ENCODE data around the gene MGST3.
"Not testable (repeated sequence)": the region's sequence is repeated elsewhere in the genome, so short reads cannot be mapped to it uniquely, and the experiment has no call there.

MGST3 gene

DNA sequence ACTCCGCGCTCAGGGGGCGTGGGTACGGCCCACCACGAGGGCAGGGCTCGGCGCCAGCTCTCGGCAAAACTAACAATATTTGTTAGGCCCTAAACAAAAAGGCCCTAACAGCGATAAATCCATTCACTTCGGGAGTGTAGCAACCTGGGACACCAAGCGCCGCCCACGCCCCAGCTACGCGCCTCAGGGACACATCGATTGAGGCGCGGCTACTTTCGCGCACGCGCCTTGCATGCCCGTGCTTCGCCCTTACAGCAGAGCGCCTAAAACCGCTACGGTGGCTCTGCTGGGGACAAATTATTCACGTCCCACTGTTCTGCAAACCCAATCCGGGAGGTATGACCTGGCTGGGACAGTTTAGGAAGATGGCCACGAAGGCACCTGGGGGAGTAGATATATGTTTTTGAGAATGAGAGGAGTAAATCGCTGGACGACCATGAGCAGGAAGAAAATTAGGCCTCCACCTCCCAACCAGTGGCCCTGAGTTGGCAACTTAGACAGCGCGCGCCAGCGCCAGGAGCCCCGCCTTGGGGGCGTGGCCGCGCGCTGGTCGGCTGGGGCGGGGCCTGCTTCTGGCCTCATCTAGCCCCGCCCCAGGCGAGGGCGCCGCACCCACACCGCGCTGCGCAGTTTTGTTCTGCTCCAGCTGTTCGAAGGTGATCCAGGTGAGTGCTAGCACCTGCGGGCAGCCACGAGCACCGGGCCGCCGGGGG, at the start of gene MGST3:
TSS of gene MGST3 (plus strand) at position 606 of the 713 bp plus-strand sequence. CDS start 18,614 bp downstream, outside the sequence.
- peak; percentile 99 for DNase-seq

- DNase-seq, result no peak
Measured at GRCh38 chr1:165581926-165582325, 49.1 kb upstream of the MGST3 start.

DNA sequence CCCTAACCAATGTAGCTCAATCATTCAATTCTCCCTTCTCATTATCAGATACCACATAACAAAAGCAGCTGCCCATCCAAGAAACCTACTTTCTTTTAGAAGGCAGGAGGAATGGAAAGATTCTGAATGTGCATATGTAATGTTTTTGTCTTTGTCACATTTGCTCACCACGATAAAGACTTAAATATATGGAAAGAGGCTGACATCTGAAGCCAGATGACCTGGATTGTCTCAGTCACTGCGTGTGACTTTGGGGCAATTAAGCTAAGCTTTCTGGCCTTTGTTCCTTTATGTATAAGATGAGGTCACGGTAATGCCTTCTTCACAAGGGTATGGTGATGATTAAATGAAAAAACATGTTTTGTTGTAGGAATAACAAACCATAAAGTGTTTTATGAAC, 44.6 kb upstream of the MGST3 start:
- DNase-seq, result no peak

- DNase-seq, result not testable (repeated sequence)
Measured at GRCh38 chr1:165591391-165591790, 39.6 kb upstream of the MGST3 start.

DNA sequence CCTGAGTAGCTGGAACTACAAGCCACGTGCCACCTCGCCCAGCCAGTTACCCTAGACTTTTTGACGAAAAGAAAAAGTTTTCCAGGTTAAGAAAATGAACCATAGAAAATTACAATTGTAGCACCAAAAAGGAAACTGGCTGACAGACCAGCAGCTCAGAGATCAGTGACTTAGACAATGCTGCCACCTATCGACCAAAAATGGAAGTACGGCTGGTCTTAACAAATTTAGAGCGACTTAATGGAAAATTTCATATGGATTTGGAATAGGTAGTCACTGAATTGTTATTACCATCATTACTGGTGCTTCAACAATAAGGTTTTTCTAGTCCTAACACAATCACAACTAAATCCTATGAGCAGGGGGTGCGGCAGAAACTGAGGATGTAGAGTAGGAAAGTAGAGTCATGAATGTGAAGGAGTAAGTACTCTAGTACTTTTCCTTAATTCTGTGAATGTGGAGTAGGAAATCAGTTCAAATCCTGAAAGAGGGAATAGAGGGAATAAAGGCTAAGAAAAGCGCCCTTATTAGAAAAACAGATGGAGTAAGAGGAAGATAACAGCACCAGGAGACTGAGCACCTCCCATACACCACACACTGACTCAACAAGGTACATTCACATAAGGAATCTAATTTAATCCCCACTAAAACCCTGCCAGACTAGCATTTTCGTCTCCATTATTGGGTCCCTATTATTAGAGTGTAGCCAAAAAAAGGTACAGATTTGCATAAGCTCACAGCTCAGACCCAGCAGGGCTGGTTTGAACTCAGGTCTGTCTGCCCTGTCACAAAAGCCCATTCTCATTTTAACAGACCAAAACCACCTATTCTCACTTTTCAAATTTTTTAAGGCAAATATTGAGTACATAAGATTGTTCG, 37.9 kb upstream of the MGST3 start:
- DNase-seq, result peak; percentile 62 to 93

- DNase-seq, result no peak
Measured at GRCh38 chr1:165595246-165595938, 35.6 kb upstream of the MGST3 start.

DNA sequence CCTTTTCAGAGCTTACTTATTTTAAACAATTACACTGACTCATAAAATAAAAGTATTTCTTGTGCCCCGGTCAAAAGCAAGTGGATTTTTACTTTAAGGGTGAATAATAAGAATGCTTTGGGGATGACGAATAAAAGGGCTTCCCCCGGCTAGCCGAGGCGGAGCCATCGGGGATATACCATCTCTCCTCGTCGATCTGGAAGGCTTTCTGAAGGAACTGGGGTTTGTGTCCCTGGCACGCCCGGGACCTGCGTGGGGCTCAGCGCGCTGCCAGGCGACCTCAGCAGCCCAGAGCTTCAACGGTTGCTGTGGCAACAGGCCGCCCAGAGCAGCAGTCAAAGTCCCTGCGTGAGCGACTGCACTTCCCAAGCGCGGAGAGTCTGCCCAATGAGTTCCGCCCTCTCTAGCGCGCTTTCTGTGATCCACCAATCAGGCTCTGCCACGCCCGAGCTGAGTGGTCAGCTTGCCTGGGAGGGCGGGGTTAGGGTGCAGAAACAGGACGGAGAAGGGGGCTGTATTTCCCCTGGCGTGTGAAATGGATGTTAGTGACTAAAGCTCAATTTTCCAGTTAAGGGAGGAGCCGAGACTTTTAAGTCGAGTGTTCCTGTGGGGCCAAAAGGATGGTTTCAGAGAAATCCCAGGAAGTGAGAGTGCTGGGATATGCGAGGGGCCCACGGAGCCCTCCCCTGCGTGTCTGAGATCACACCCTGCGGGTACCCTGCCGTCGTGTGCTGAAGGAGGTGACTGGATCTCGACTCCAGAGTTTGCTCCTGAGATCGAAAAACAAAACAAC, 33.0 kb upstream of the MGST3 start:
- peak; percentile 98 to 100 for DNase-seq

DNA sequence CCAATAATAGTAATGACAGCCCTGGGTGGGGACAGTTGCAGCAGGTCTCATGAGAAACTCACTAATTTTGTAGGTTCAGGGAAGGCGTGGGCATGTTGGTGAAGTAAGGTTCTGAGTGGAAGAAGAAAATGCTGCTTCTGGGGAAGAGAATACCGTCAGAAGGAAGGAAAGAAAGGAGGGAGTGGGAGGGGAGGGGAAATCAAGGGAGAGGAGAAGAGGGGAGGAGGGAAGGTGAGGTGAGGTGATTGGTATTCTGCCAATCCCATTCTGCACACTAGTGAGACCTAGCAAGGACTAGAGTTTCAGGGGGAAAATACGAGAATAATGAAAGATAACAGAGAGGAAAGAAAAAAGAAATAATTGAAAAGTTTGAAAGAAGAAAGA, 32.4 kb upstream of the MGST3 start:
- DNase-seq, result no peak

GRCh38 chr1:165600793-165601192, 30.2 kb upstream of the MGST3 start:
- DNase-seq, result no peak

DNA sequence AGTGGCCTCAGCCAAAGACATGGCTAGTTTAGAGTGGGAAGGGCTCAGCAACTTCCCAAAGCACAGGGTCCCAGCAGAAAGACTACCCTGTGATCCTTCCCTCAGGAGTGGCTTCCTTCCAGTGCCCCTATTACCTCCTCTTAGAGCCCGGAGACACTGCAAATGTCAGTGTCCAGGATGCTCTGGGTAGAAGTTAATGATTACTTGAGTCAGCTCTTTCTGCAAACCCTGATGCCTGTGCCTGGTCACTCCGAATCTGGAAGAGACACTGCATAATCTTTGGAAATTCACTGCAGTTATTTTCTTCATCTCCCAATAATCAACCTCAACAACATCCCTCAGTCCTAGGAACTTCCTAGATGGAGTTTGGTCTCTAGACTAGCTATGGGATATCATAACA, 27.2 kb upstream of the MGST3 start:
- no peak for DNase-seq

DNA sequence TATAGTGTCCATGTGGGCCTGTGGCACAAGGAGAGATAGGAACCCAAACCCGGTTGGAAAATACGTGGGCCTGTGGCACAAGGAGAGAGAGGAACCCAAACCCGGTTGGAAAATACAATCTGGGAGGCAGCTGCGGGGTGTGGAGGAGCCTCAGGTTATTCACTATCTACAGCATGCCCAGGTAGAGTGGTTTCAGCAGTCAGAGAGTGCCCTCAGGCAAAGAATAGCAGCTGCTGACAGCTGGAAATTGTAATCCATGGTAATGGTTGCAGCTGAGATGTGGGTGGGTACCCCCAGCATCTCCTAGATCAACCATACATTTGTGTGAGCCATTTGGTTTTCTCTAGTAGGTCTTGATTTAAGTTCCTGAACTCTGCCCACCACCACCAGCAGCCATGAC, 25.8 kb upstream of the MGST3 start:
- no peak for DNase-seq

GRCh38 chr1:165606676-165607075, 24.4 kb upstream of the MGST3 start:
- DNase-seq, result not testable (repeated sequence)

GRCh38 chr1:165610866-165611265, 20.2 kb upstream of the MGST3 start:
- DNase-seq, result peak in 1 of 2 experiments; percentile 51

- no peak for DNase-seq
Measured at GRCh38 chr1:165612062-165612461, 19.0 kb upstream of the MGST3 start.

DNA sequence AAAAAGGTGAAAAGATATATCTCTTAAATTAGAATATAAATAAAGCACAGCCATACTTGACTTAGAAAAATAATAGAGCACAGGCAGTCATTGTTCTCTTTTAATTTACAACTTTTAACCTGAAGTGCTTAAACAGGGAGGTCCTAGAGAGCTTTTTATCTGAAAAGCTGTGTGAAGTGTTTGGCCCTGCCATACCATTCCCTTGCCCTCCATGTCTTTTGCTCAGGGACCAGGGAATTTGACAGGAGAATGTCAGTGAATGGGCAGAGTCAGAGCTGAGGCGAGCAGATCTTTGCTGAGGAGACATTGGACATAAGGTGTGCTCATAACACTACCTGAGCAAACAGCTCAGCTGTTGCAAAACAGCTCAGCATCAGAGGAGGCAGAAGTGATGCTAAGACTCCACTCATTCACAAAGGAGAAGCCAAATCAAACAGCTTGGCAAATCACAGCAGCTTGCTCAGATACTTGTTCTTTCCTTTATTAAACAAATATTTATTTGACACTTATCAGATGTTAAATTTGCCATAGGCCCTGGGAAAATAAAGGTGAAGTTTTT, 14.9 kb upstream of the MGST3 start:
- no peak for DNase-seq

DNA sequence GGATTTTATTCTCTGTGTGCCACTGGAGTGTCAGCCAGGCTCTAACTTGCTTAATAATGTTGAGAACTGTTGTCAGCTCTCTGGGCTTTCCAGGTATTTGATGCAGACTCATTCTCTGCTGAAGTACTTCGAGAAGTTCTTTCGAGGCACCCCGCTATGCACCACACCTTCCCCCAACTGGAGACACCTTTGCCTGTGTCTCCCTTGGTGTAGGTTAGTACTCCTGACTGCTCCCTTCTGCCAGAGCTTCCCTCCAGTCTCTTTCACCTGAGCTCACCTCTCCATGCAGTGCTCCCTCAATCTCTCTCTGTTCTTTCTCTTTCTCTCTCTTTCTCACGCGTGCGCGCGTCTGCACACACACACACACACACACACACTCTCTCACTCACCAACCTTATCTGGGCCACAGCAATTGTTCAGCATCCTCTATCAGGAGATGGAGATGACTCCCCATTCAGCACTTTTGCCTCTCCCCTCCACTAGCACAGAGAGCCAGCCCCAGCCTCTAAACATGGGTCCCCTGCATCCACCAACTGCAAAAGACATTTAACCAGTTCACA, 14.0 kb upstream of the MGST3 start:
- no peak for DNase-seq

- DNase-seq, result no peak
Measured at GRCh38 chr1:165619647-165620151, 11.3 kb upstream of the MGST3 start.

GRCh38 chr1:165623624-165624023, 7.4 kb upstream of the MGST3 start:
- no peak for DNase-seq

DNA sequence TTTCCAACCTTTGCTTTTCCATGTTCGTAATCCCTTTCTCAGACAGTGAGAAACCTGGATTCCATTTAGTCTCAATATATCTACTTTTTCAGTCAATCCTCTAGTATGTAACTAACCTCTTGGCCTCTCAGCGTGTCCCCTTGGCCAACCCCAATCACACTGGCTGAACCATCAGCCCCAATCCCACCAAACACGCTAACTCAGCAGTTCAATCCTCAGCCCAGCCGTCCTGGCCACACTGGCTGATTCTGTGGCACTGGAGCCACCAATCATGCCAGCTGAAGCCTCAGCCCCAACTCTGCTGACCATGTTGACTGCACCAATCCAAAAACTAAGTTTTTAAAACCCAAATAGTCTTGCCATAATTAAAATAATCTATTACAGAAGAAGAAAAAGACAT, 6.6 kb upstream of the MGST3 start:
- DNase-seq, result no peak

GRCh38 chr1:165628147-165628822, 2.7 kb upstream of the MGST3 start:
- DNase-seq, result no peak

- no peak for DNase-seq
Measured at GRCh38 chr1:165629151-165629550, 1.9 kb upstream of the MGST3 start.
